T follicular helper cell (primary cell): ENCODE results near the gene TCF15.

Source experiments
- DNase-seq: peaks from one replicate; pipeline ENCODE4 v3.0.0-alpha.2; 2020; ENCODE audit warnings: low read depth
- total RNA-seq, 2 experiments: gene quantifications; one replicate each; lab custom pipeline; 2026; lab: John Stamatoyannopoulos, UW

The TCF15 gene
- total RNA-seq = 0 to 0.09 reads per million in 2 experiments

GRCh38 chr20:610130-611046 is at the start of gene TCF15:
Gene TCF15 (minus strand): TSS chr20:610309. CDS start chr20:610237, 72 bp downstream.
- DNase-seq = no peak

GRCh38 chr20:658731-659291 is 48.7 kb upstream of the TCF15 start:
- DNase-seq = no peak

- DNase-seq = no peak
Observed at GRCh38 chr20:658202-658601, 48.1 kb upstream of the TCF15 start.

GRCh38 chr20:655726-656624 is 45.9 kb upstream of the TCF15 start:
- DNase-seq = no peak

- DNase-seq = no peak
Observed at GRCh38 chr20:654417-654750, 44.3 kb upstream of the TCF15 start.

- no peak for DNase-seq
Observed at GRCh38 chr20:653590-654416, 43.7 kb upstream of the TCF15 start.

GRCh38 chr20:653110-653589 is 43.0 kb upstream of the TCF15 start, which contains the start of gene SRXN1:
Gene SRXN1 (minus strand): TSS chr20:653200. CDS start chr20:653185, 15 bp downstream.
- peak; percentile 48 for DNase-seq

- no peak for DNase-seq
Observed at GRCh38 chr20:652615-653109, 42.6 kb upstream of the TCF15 start.

GRCh38 chr20:651713-652614 is 41.9 kb upstream of the TCF15 start:
- no peak for DNase-seq

GRCh38 chr20:650954-651353 is 40.8 kb upstream of the TCF15 start:
- no peak for DNase-seq

- no peak for DNase-seq
Observed at GRCh38 chr20:650281-650680, 40.2 kb upstream of the TCF15 start.

GRCh38 chr20:647479-648019 is 37.4 kb upstream of the TCF15 start:
- DNase-seq = no peak

- no peak for DNase-seq
Observed at GRCh38 chr20:646868-647233, 36.7 kb upstream of the TCF15 start.

- DNase-seq = no peak
Observed at GRCh38 chr20:646107-646867, 36.2 kb upstream of the TCF15 start.

GRCh38 chr20:645318-646106 is 35.4 kb upstream of the TCF15 start:
- DNase-seq = peak; percentile 25

- no peak for DNase-seq
Observed at GRCh38 chr20:644692-645317, 34.7 kb upstream of the TCF15 start.

- no peak for DNase-seq
Observed at GRCh38 chr20:642398-643174, 32.5 kb upstream of the TCF15 start.
